HG03045 (cell line): Measurements from ENCODE around the gene GSTM3.
"Not testable (repeated sequence)": the region's sequence is repeated elsewhere in the genome, so short reads cannot be mapped to it uniquely, and the experiment has no call there.

Source experiments
- ATAC-seq: cut with Tn5 transposase; IDR thresholded peaks from one replicate; pipeline ENCODE4 v1.9.1; 2021; ENCODE audit warnings: mild to moderate bottlenecking, moderate library complexity; ENCODE audit not compliant: unreplicated experiment

The GSTM3 gene

GRCh38 chr1:109732390-109732881 is 8.4 kb downstream of the GSTM3 start:
- ATAC-seq = no peak

GRCh38 chr1:109730666-109731065 is 10.2 kb downstream of the GSTM3 start:
- ATAC-seq = no peak

GRCh38 chr1:109728870-109729269 is 12.0 kb downstream of the GSTM3 start:
- ATAC-seq = no peak

- no peak for ATAC-seq
Measured at GRCh38 chr1:109726728-109727373, 14.0 kb downstream of the GSTM3 start.

- ATAC-seq = no peak
Measured at GRCh38 chr1:109726007-109726406, 14.8 kb downstream of the GSTM3 start.

- ATAC-seq = no peak
Measured at GRCh38 chr1:109725510-109725909, 15.3 kb downstream of the GSTM3 start.

- no peak for ATAC-seq
Measured at GRCh38 chr1:109724933-109725332, 15.9 kb downstream of the GSTM3 start.

- no peak for ATAC-seq
Measured at GRCh38 chr1:109722908-109723691, 17.7 kb downstream of the GSTM3 start.

GRCh38 chr1:109721971-109722370 is 18.9 kb downstream of the GSTM3 start:
- no peak for ATAC-seq

- ATAC-seq = no peak
Measured at GRCh38 chr1:109721042-109721441, 19.8 kb downstream of the GSTM3 start.

- ATAC-seq = no peak
Measured at GRCh38 chr1:109719337-109719837, 21.5 kb downstream of the GSTM3 start.

GRCh38 chr1:109718495-109718894 is 22.3 kb downstream of the GSTM3 start:
- no peak for ATAC-seq

GRCh38 chr1:109717729-109718128 is 23.1 kb downstream of the GSTM3 start:
- no peak for ATAC-seq

- ATAC-seq = no peak
Measured at GRCh38 chr1:109716570-109717090, 24.2 kb downstream of the GSTM3 start.

- no peak for ATAC-seq
Measured at GRCh38 chr1:109716121-109716520, 24.7 kb downstream of the GSTM3 start.

GRCh38 chr1:109714661-109715372 is 26.0 kb downstream of the GSTM3 start:
- ATAC-seq = no peak

GRCh38 chr1:109713636-109714035 is 27.2 kb downstream of the GSTM3 start:
- no peak for ATAC-seq

- ATAC-seq = no peak
Measured at GRCh38 chr1:109712321-109712864, 28.4 kb downstream of the GSTM3 start.

GRCh38 chr1:109711593-109712320 is 29.1 kb downstream of the GSTM3 start, which contains the start of gene GSTM5:
Gene GSTM5, plus strand, starts transcription at chr1:109712251. Its CDS starts 62 bp downstream, at chr1:109712313.
- ATAC-seq = not testable (repeated sequence)

GRCh38 chr1:109709822-109710221 is 31.0 kb downstream of the GSTM3 start:
- not testable (repeated sequence) for ATAC-seq
